ENCODE measurements around the gene EPB42.
"Not testable (repeated sequence)": the region's sequence is repeated elsewhere in the genome, so short reads cannot be mapped to it uniquely, and the experiment has no call there.

EPB42 gene

GRCh38 chr15:43169888-43170287 is 50.9 kb downstream of the EPB42 start:
- H3K4me1 ChIP-seq (ENCODE audit: insufficient read depth, low read length): no peaks in the 10 kb centered on the region
- H3K4me3 ChIP-seq (ENCODE audit: low read depth in 1 of 2, low read length in 2 of 2): no peak overlapping the region
- H3K9me3 ChIP-seq (ENCODE audit: insufficient read depth, low read length, severe bottlenecking): no peaks in the 10 kb centered on the region
- H3K9ac ChIP-seq (ENCODE audit: low read depth, low read length): no peak overlapping the region
- no peaks in the 10 kb centered on the region for H4K20me1 ChIP-seq (ENCODE audit: insufficient read depth, low read length)
- H3K79me2 ChIP-seq (ENCODE audit: insufficient read depth, low read length): no peaks in the 10 kb centered on the region
- H3K4me2 ChIP-seq (ENCODE audit: insufficient read depth, low read length): no peak overlapping the region
- DNase-seq (no peak), ATAC-seq (ENCODE audit: insufficient read depth, low read depth) (no peak)
- no peak overlapping the region for H3K27ac ChIP-seq (ENCODE audit: low read length)
- H2AFZ ChIP-seq (ENCODE audit: low read depth, low read length): no peak overlapping the region
- H3K27me3 ChIP-seq (ENCODE audit: insufficient read depth, low read length, poor library complexity): no peaks in the 10 kb centered on the region
- TF ChIP-seq CTCF (IDR thresholded peaks at IDR 0.05; ENCODE audit: borderline replicate concordance, extremely low read depth, low read length, poor library complexity, severe bottlenecking): no peak
- no peak for TF ChIP-seq EZH2 (IDR thresholded peaks at IDR 0.05; ENCODE audit: borderline replicate concordance, low read depth, low read length, severe bottlenecking)
- peaks cover 20% of the 10 kb centered on the region for H3K36me3 ChIP-seq (ENCODE audit: insufficient read depth, low read length)

- no peaks in the 10 kb centered on the region for H3K27me3 ChIP-seq (ENCODE audit: insufficient read depth, low read length, poor library complexity)
- no peaks in the 10 kb centered on the region for H4K20me1 ChIP-seq (ENCODE audit: insufficient read depth, low read length)
- no peak overlapping the region for H3K4me3 ChIP-seq (ENCODE audit: low read depth in 1 of 2, low read length in 2 of 2)
- DNase-seq: no peak
- no peak for ATAC-seq (ENCODE audit: insufficient read depth, low read depth)
- TF ChIP-seq EZH2 (IDR thresholded peaks at IDR 0.05; ENCODE audit: borderline replicate concordance, low read depth, low read length, severe bottlenecking) (no peak), CTCF (IDR thresholded peaks at IDR 0.05; ENCODE audit: borderline replicate concordance, extremely low read depth, low read length, poor library complexity, severe bottlenecking) (no peak)
- no peak overlapping the region for H3K9ac ChIP-seq (ENCODE audit: low read depth, low read length)
- no peak overlapping the region for H3K27ac ChIP-seq (ENCODE audit: low read length)
- no peak overlapping the region for H3K4me2 ChIP-seq (ENCODE audit: insufficient read depth, low read length)
- H3K4me1 ChIP-seq (ENCODE audit: insufficient read depth, low read length): no peaks in the 10 kb centered on the region
- H3K9me3 ChIP-seq (ENCODE audit: insufficient read depth, low read length, severe bottlenecking): no peaks in the 10 kb centered on the region
- H3K79me2 ChIP-seq (ENCODE audit: insufficient read depth, low read length): no peaks in the 10 kb centered on the region
- H2AFZ ChIP-seq (ENCODE audit: low read depth, low read length): no peak overlapping the region
- H3K36me3 ChIP-seq (ENCODE audit: insufficient read depth, low read length): peaks cover 16% of the 10 kb centered on the region; the same call in 1 of the 2 replicates
Measured at GRCh38 chr15:43168192-43169107, 52.4 kb downstream of the EPB42 start.

- not testable (repeated sequence) for H3K36me3 ChIP-seq (ENCODE audit: insufficient read depth, low read length); H4K20me1 ChIP-seq (ENCODE audit: insufficient read depth, low read length); H3K27ac ChIP-seq (ENCODE audit: low read length); H2AFZ ChIP-seq (ENCODE audit: low read depth, low read length); H3K4me3 ChIP-seq (ENCODE audit: low read depth in 1 of 2, low read length in 2 of 2); H3K9ac ChIP-seq (ENCODE audit: low read depth, low read length); H3K4me2 ChIP-seq (ENCODE audit: insufficient read depth, low read length); ATAC-seq (ENCODE audit: insufficient read depth, low read depth); H3K27me3 ChIP-seq (ENCODE audit: insufficient read depth, low read length, poor library complexity); DNase-seq; H3K79me2 ChIP-seq (ENCODE audit: insufficient read depth, low read length); H3K4me1 ChIP-seq (ENCODE audit: insufficient read depth, low read length); H3K9me3 ChIP-seq (ENCODE audit: insufficient read depth, low read length, severe bottlenecking)
Measured at GRCh38 chr15:43167261-43167660, 53.6 kb downstream of the EPB42 start.

DNA sequence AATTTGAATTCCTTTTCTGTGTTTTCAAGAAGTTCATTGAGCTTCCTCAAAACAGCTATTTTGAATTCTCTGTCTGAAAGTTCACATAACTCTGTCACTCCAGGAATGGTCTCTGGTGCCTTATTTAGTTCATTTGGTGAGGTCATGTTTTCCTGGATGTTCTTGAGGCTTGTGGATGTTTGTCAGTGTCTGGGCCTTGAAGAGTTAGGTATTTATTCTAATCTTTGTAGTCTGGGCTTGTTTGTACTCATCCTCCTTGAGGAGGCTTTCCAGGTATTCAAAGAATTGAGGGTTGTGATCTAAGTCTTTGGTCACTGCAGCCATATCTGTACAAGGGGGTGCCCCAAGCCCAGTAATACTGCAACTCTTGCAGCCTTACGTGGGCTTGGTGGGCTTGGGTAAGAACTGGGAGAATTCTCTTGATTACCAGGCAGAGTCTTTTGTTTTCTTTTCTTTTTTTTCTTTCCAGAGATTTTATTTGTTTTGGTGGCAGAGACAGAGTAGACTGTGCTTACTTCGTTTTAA is 55.0 kb downstream of the EPB42 start:
- H3K4me1 ChIP-seq (ENCODE audit: insufficient read depth, low read length): no peaks in the 10 kb centered on the region
- H3K27me3 ChIP-seq (ENCODE audit: insufficient read depth, low read length, poor library complexity): no peaks in the 10 kb centered on the region
- no peak overlapping the region for H3K4me3 ChIP-seq (ENCODE audit: low read depth in 1 of 2, low read length in 2 of 2)
- no peaks in the 10 kb centered on the region for H3K9me3 ChIP-seq (ENCODE audit: insufficient read depth, low read length, severe bottlenecking)
- H3K27ac ChIP-seq (ENCODE audit: low read length): no peak overlapping the region
- no peak overlapping the region for H2AFZ ChIP-seq (ENCODE audit: low read depth, low read length)
- no peak overlapping the region for H3K9ac ChIP-seq (ENCODE audit: low read depth, low read length)
- ATAC-seq (ENCODE audit: insufficient read depth, low read depth) (no peak), DNase-seq (no peak)
- H3K79me2 ChIP-seq (ENCODE audit: insufficient read depth, low read length): no peaks in the 10 kb centered on the region
- peaks cover 6% of the 10 kb centered on the region; the same call in 1 of the 2 replicates for H3K36me3 ChIP-seq (ENCODE audit: insufficient read depth, low read length)
- H3K4me2 ChIP-seq (ENCODE audit: insufficient read depth, low read length): no peak overlapping the region
- H4K20me1 ChIP-seq (ENCODE audit: insufficient read depth, low read length): no peaks in the 10 kb centered on the region
- TF ChIP-seq EZH2 (IDR thresholded peaks at IDR 0.05; ENCODE audit: borderline replicate concordance, low read depth, low read length, severe bottlenecking) (no peak), CTCF (IDR thresholded peaks at IDR 0.05; ENCODE audit: borderline replicate concordance, extremely low read depth, low read length, poor library complexity, severe bottlenecking) (no peak)

Data from DND-41 (cell line).